ENCODE data around the gene PTPN22. TPM values are rescaled to one million over a fixed set of nuclear protein-coding genes. Genes with fewer than 3 reads are reported as not detected.
A peak's percentile ranks its signal among the peaks of the same experiment; 100 is the strongest.

The PTPN22 gene
- polyA plus RNA-seq, 1 donor (not counting 4 experiments of a cell fraction or from before 2014, with no cell fraction given): 0.39 TPM

GRCh38 chr1:113850127-113850796 lies 21.2 kb downstream of the PTPN22 start:
- TF ChIP-seq EZH2 (IDR thresholded peaks at IDR 0.05; ENCODE audit: low read length) (no peak), CTCF (optimal IDR thresholded peaks at IDR 0.05 in 1 of 3, IDR thresholded peaks at IDR 0.05 in 1 of 3, conservative IDR thresholded peaks at IDR 0.05 in 1 of 3; ENCODE audit: extremely low read depth in 1 of 3, insufficient read depth in 2 of 3, low read length in 3 of 3) (no peak)
- FAIRE-seq (no peak), DNase-seq (ENCODE audit: low read depth, low spot score) (no peak)
- dilution Hi-C loops (cut with MboI; ENCODE audit: extremely low pct_ligation_motif_present, low sequenced_read_pairs): no loop called here
- H3K27ac ChIP-seq (ENCODE audit: control insufficient read depth, insufficient read depth, low read length): no peak overlapping the region
- no peak overlapping the region for H3K4me2 ChIP-seq (ENCODE audit: control insufficient read depth, extremely low read depth, insufficient read depth, low read depth, low read length)
- H3K4me1 ChIP-seq (ENCODE audit: control insufficient read depth, extremely low read depth, insufficient read depth, low read length): no peaks in the 10 kb centered on the region
- no peaks in the 10 kb centered on the region for H3K9me1 ChIP-seq (ENCODE audit: control insufficient read depth, extremely low read depth, insufficient read depth, low read length)
- H3K9ac ChIP-seq (ENCODE audit: control insufficient read depth, extremely low read depth, insufficient read depth, low read length): no peak overlapping the region
- H4K20me1 ChIP-seq (ENCODE audit: control insufficient read depth, extremely low read depth, insufficient read depth, low read length): no peaks in the 10 kb centered on the region
- H3K36me3 ChIP-seq (ENCODE audit: control insufficient read depth in 2 of 2, extremely low read depth in 1 of 2, insufficient read depth in 2 of 2, low read length in 2 of 2): no peaks in the 10 kb centered on the region
- no peaks in the 10 kb centered on the region for H3K9me3 ChIP-seq (ENCODE audit: control insufficient read depth, low read depth, low read length)
- no peaks in the 10 kb centered on the region for H3K79me2 ChIP-seq (ENCODE audit: control insufficient read depth, insufficient read depth, low read length)
- peak overlapping the region; percentile 20 for H2AFZ ChIP-seq (ENCODE audit: control insufficient read depth, low read length)
- no peaks in the 10 kb centered on the region for H3K27me3 ChIP-seq (ENCODE audit: control insufficient read depth, extremely low read depth, insufficient read depth, low read length)
- no peak overlapping the region for H3K4me3 ChIP-seq (ENCODE audit: control insufficient read depth in 2 of 3, extremely low read depth in 1 of 3, insufficient read depth in 2 of 3, low read depth in 1 of 3, low read length in 3 of 3)

- Histone ChIP-seq H4K20me1 (ENCODE audit: control insufficient read depth, extremely low read depth, insufficient read depth, low read length) (no peaks in the 10 kb centered on the region), H3K79me2 (ENCODE audit: control insufficient read depth, insufficient read depth, low read length) (no peaks in the 10 kb centered on the region), H3K4me2 (ENCODE audit: control insufficient read depth, extremely low read depth, insufficient read depth, low read depth, low read length) (no peak overlapping the region), H3K4me3 (ENCODE audit: control insufficient read depth in 2 of 3, extremely low read depth in 1 of 3, insufficient read depth in 2 of 3, low read depth in 1 of 3, low read length in 3 of 3) (no peak overlapping the region), H3K27me3 (ENCODE audit: control insufficient read depth, extremely low read depth, insufficient read depth, low read length) (no peaks in the 10 kb centered on the region), H3K9me1 (ENCODE audit: control insufficient read depth, extremely low read depth, insufficient read depth, low read length) (no peaks in the 10 kb centered on the region), H3K27ac (ENCODE audit: control insufficient read depth, insufficient read depth, low read length) (no peak overlapping the region), H3K36me3 (ENCODE audit: control insufficient read depth in 2 of 2, extremely low read depth in 1 of 2, insufficient read depth in 2 of 2, low read length in 2 of 2) (no peaks in the 10 kb centered on the region), H3K4me1 (ENCODE audit: control insufficient read depth, extremely low read depth, insufficient read depth, low read length) (no peaks in the 10 kb centered on the region), H2AFZ (ENCODE audit: control insufficient read depth, low read length) (no peak overlapping the region), H3K9ac (ENCODE audit: control insufficient read depth, extremely low read depth, insufficient read depth, low read length) (no peak overlapping the region), H3K9me3 (ENCODE audit: control insufficient read depth, low read depth, low read length) (no peaks in the 10 kb centered on the region)
- TF ChIP-seq CTCF (optimal IDR thresholded peaks at IDR 0.05 in 1 of 3, IDR thresholded peaks at IDR 0.05 in 1 of 3, conservative IDR thresholded peaks at IDR 0.05 in 1 of 3; ENCODE audit: extremely low read depth in 1 of 3, insufficient read depth in 2 of 3, low read length in 3 of 3) (no peak), EZH2 (IDR thresholded peaks at IDR 0.05; ENCODE audit: low read length) (no peak)
- DNase-seq (ENCODE audit: low read depth, low spot score) (no peak), FAIRE-seq (no peak)
- dilution Hi-C loops (cut with MboI; ENCODE audit: extremely low pct_ligation_motif_present, low sequenced_read_pairs): no loop called here
Measured at GRCh38 chr1:113849072-113849471, 22.4 kb downstream of the PTPN22 start.
